Natural killer cell (primary cell): ENCODE results near the gene MACROD2. TPM values are rescaled to one million over a fixed set of nuclear protein-coding genes. Genes with fewer than 3 reads are reported as not detected.
"Not testable (repeated sequence)": the region's sequence is repeated elsewhere in the genome, so short reads cannot be mapped to it uniquely, and the experiment has no call there.

Experiments
- ATAC-seq, 3 donors: fragments of 150-1000 bp in 2 of 3; fragments of 200-7000 bp in 1 of 3; cut with Tn5 transposase; 1 replicate in 1 of 3; 2 replicates in 2 of 3; pipeline ENCODE4 v1.10.0; 2021; ENCODE audit warnings: mild to moderate bottlenecking in 2 of 3, moderate library complexity in 2 of 3
- DNase-seq, 2 donors: peaks; one replicate each; pipeline versions ENCODE4 v3.0.0 to v3.0.0-alpha.2; 2013 to 2021; ENCODE audit warnings: mixed read lengths in 1 of 2
- H3K27ac ChIP-seq: one replicate; pipeline ENCODE4 v1.5.1; 2013; ENCODE audit warnings: mild to moderate bottlenecking, low read length
- H3K27me3 ChIP-seq: one replicate; pipeline ENCODE4 v1.6.1; 2013; ENCODE audit warnings: low read length; ENCODE audit not compliant: control insufficient read depth, insufficient read depth
- H3K36me3 ChIP-seq: one replicate; pipeline ENCODE4 v1.6.1; 2013; ENCODE audit warnings: low read length; ENCODE audit not compliant: control insufficient read depth, insufficient read depth
- H3K4me1 ChIP-seq: one replicate; pipeline ENCODE4 v1.6.1; 2013; ENCODE audit warnings: low read length; ENCODE audit not compliant: control insufficient read depth, insufficient read depth
- H3K4me3 ChIP-seq: one replicate; pipeline ENCODE4 v1.5.1; 2013; ENCODE audit warnings: low read length
- H3K9me3 ChIP-seq: one replicate; pipeline ENCODE4 v1.6.1; 2013; ENCODE audit warnings: low read length; ENCODE audit not compliant: control insufficient read depth, insufficient read depth
- H3K27ac Mint-ChIP-seq, 2 donors: one replicate each; pipeline ENCODE4 v1.8.0; 2022; ENCODE audit warnings: mild to moderate bottlenecking in 2 of 2, mixed read lengths in 2 of 2, moderate library complexity in 1 of 2
- H3K27me3 Mint-ChIP-seq, 2 donors: one replicate each; pipeline ENCODE4 v1.8.0; 2022; ENCODE audit warnings: low read depth in 2 of 2, mixed read lengths in 2 of 2
- H3K36me3 Mint-ChIP-seq: one replicate; pipeline ENCODE4 v1.8.0; 2022; ENCODE audit warnings: mixed read lengths
- H3K4me1 Mint-ChIP-seq, 2 donors: one replicate each; pipeline ENCODE4 v1.8.0; 2022; ENCODE audit warnings: mixed read lengths in 2 of 2
- H3K4me3 Mint-ChIP-seq: one replicate; pipeline ENCODE4 v1.8.0; 2022; ENCODE audit warnings: mild to moderate bottlenecking, moderate library complexity, mixed read lengths
- H3K9me3 Mint-ChIP-seq, 2 donors: one replicate each; pipeline ENCODE4 v1.8.0; 2022; ENCODE audit warnings: mixed read lengths in 2 of 2
- WGBS: methylation state at CpG from one replicate; pipeline ENCODE4 v1.1.7; 2013; ENCODE audit warnings: missing lambda C conversion rate; ENCODE audit not compliant: insufficient coverage; 5-methylcytosine and 5-hydroxymethylcytosine counted together
- intact Hi-C: fragments of 100-400 bp; cut with micrococcal nuclease; formaldehyde crosslinking; loops from one replicate; pipeline ENCODE4 v1.14.2; 2022
- total RNA-seq, 4 donors: library from RNA; stranded (reverse); fragments of 120-200 nt in 1 of 4; gene quantifications; one replicate each; pipeline versions ENCODE4 v1.2.3 to v1.2.4, GENCODE V29; 2013 to 2022
- TF ChIP-seq, protein P1 (sequence below): fragments of 200-600 bp; IDR thresholded peaks from one replicate; pipeline ENCODE4 v1.8.0; 2022; ENCODE audit warnings: antibody characterized with exemption

MACROD2 gene
- total RNA-seq, 3 donors from 2014 or later (not counting 1 experiment from before 2014, with no cell fraction given) = 0.19 to 0.88 TPM; not detected in 1

DNA sequence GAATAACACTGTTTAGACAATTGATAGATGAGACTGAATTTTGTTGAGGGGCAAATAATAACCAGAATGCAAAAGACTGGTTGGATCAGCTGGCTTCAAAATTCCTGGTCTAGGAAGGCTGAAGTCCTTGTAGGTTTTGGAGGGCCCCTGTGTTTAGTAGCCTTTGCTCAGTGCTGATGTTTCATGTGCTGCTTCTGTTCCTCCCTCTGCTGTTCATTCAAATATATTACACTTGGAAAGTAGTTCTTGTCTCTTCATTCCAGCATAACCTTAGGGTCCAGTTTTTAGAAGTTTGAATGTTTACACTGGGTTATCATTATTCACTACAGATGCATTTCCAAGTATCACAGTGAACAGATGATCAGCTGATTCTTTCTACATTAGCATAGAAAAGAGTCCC lies 269.6 kb downstream of the MACROD2 start:
- DNase-seq = no peak
- Histone ChIP-seq H3K27me3 (no peaks in the 10 kb centered on the region), H3K4me3 (no peak overlapping the region), H3K27ac (no peak overlapping the region), H3K36me3 (no peaks in the 10 kb centered on the region), H3K4me1 (no peaks in the 10 kb centered on the region), H3K9me3 (peaks cover 6% of the 10 kb centered on the region)
- Mint-ChIP-seq H3K36me3 (no peaks in the 10 kb centered on the region), H3K4me3 (no peak overlapping the region), H3K27me3 (no peaks in the 10 kb centered on the region), H3K27ac (no peak overlapping the region), H3K9me3 (peaks cover 11 to 21% of the 10 kb centered on the region in 2 donors), H3K4me1 (no peaks in the 10 kb centered on the region)
- intact Hi-C loops = no loop called here
- no peak for ATAC-seq
- TF ChIP-seq, protein P1, sequence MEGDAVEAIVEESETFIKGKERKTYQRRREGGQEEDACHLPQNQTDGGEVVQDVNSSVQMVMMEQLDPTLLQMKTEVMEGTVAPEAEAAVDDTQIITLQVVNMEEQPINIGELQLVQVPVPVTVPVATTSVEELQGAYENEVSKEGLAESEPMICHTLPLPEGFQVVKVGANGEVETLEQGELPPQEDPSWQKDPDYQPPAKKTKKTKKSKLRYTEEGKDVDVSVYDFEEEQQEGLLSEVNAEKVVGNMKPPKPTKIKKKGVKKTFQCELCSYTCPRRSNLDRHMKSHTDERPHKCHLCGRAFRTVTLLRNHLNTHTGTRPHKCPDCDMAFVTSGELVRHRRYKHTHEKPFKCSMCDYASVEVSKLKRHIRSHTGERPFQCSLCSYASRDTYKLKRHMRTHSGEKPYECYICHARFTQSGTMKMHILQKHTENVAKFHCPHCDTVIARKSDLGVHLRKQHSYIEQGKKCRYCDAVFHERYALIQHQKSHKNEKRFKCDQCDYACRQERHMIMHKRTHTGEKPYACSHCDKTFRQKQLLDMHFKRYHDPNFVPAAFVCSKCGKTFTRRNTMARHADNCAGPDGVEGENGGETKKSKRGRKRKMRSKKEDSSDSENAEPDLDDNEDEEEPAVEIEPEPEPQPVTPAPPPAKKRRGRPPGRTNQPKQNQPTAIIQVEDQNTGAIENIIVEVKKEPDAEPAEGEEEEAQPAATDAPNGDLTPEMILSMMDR = no peak

GRCh38 chr20:14266246-14266645 lies 270.9 kb downstream of the MACROD2 start:
- DNase-seq (no peak), ATAC-seq (no peak)
- H3K36me3 Mint-ChIP-seq = no peaks in the 10 kb centered on the region
- no peaks in the 10 kb centered on the region for H3K4me1 ChIP-seq
- H3K36me3 ChIP-seq = no peaks in the 10 kb centered on the region
- no peak overlapping the region for H3K4me3 ChIP-seq
- intact Hi-C loops = no loop called here
- no peak overlapping the region for H3K27ac Mint-ChIP-seq
- H3K4me1 Mint-ChIP-seq = no peaks in the 10 kb centered on the region
- H3K4me3 Mint-ChIP-seq = no peak overlapping the region
- H3K27me3 Mint-ChIP-seq = no peaks in the 10 kb centered on the region
- H3K27ac ChIP-seq = no peak overlapping the region
- TF ChIP-seq, protein P1 = no peak
- H3K9me3 Mint-ChIP-seq = peaks cover 11 to 21% of the 10 kb centered on the region in 2 donors
- no peaks in the 10 kb centered on the region for H3K27me3 ChIP-seq
- peaks cover 8% of the 10 kb centered on the region for H3K9me3 ChIP-seq

GRCh38 chr20:14270751-14271150 lies 275.4 kb downstream of the MACROD2 start:
- H3K27me3 ChIP-seq, H3K27me3 Mint-ChIP-seq, intact Hi-C loops, ATAC-seq, H3K4me3 ChIP-seq, H3K4me3 Mint-ChIP-seq, H3K36me3 Mint-ChIP-seq, DNase-seq, H3K27ac Mint-ChIP-seq, H3K4me1 ChIP-seq, H3K4me1 Mint-ChIP-seq, H3K27ac ChIP-seq, H3K9me3 ChIP-seq, H3K36me3 ChIP-seq: not testable (repeated sequence)
- H3K9me3 Mint-ChIP-seq = peaks cover 4 to 11% of the 10 kb centered on the region in 2 donors
- WGBS = 95% methylated on average over 9 of the region's 9 CpGs

DNA sequence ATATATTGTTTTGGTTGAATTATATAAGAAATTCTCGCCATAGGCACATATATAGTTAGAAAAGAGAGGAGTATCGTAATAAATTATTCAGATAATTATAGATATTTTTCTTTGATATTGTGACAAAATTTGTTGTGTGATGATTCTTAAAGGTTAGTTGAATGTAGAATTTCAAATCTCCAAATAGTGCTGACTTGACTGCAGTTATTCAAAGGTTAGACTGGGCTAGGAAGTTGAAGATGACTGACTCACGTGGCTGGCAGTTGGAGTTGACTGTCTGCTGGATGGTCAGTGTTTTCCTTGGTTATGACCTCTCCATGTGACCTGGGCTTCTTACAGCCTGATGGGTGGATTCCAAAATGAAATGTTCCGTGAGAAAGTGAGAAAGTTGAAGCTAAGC lies 286.8 kb downstream of the MACROD2 start:
- Histone ChIP-seq H3K9me3 (no peaks in the 10 kb centered on the region), H3K27me3 (no peaks in the 10 kb centered on the region), H3K4me3 (no peak overlapping the region), H3K4me1 (no peaks in the 10 kb centered on the region), H3K36me3 (no peaks in the 10 kb centered on the region), H3K27ac (no peak overlapping the region)
- intact Hi-C loops = no loop called here
- peaks cover 7% of the 10 kb centered on the region for H3K36me3 Mint-ChIP-seq
- peaks cover 7 to 17% of the 10 kb centered on the region in 2 donors for H3K9me3 Mint-ChIP-seq
- H3K27me3 Mint-ChIP-seq = no peaks in the 10 kb centered on the region
- ATAC-seq (no peak), DNase-seq (no peak)
- H3K27ac Mint-ChIP-seq = no peak overlapping the region
- TF ChIP-seq, protein P1 = no peak
- no peaks in the 10 kb centered on the region for H3K4me1 Mint-ChIP-seq
- 91% methylated on average over 4 of the region's 4 CpGs for WGBS
- H3K4me3 Mint-ChIP-seq = no peak overlapping the region
